Measurements from ENCODE around the gene C2orf92. TPM values are rescaled to one million over a fixed set of nuclear protein-coding genes. Genes with fewer than 3 reads are reported as not detected.

Gene C2orf92
- total and polyA plus RNA-seq, 5 experiments from 2014 or later, result 0.35 to 21.2 (median 1.5) TPM

GRCh38 chr2:97653874-97654273 lies 15.6 kb upstream of the C2orf92 start:
- peaks cover 0 to 10% (median 3%) of the 10 kb centered on the region in 4 donors for H3K4me1 Mint-ChIP-seq
- no peak overlapping the region for H3K4me3 Mint-ChIP-seq
- H3K27me3 Mint-ChIP-seq, result no peaks in the 10 kb centered on the region
- peaks cover 0 to 42% (median 0%) of the 10 kb centered on the region in 3 donors for H3K36me3 Mint-ChIP-seq
- H3K9me3 Mint-ChIP-seq, result no peaks in the 10 kb centered on the region
- POLR2A ChIA-PET, result interaction anchor here (0.9 kb wide), 1 partner anchor 10 kb away, joined by 3 read pairs; the partner anchor contains the start of gene ACTR1B
- ATAC-seq (no peak), DNase-seq (no peak)
- H3K27ac Mint-ChIP-seq, result peak overlapping the region in 3 of 10 donors; percentile 32 to 51 (median 37)

- ATAC-seq (no peak), DNase-seq (no peak)
- Mint-ChIP-seq H3K4me3 (no peak overlapping the region), H3K36me3 (peaks cover 0 to 39% (median 0%) of the 10 kb centered on the region in 3 donors), H3K27me3 (no peaks in the 10 kb centered on the region), H3K9me3 (no peaks in the 10 kb centered on the region), H3K27ac (peak overlapping the region in 5 of 10 donors; percentile 32 to 82 (median 65)), H3K4me1 (peaks cover 0 to 10% (median 3%) of the 10 kb centered on the region in 4 donors)
- POLR2A ChIA-PET, result interaction anchor here (3.4 kb wide), 1 partner anchor 8 kb away, joined by 18 read pairs; the partner anchor contains the start of gene COX5B
Measured at GRCh38 chr2:97654309-97654708, 15.2 kb upstream of the C2orf92 start.

- Mint-ChIP-seq H3K4me1 (peaks cover 0 to 11% (median 5%) of the 10 kb centered on the region in 4 donors), H3K27ac (peak overlapping the region in 5 of 10 donors; percentile 9 to 82 (median 51)), H3K36me3 (peaks cover 0 to 35% (median 0%) of the 10 kb centered on the region in 3 donors), H3K4me3 (no peak overlapping the region), H3K9me3 (no peaks in the 10 kb centered on the region), H3K27me3 (no peaks in the 10 kb centered on the region)
- peak in 1 of 2 donors; percentile 18 for ATAC-seq
- DNase-seq, result no peak
- POLR2A ChIA-PET, result interaction anchor here (3.4 kb wide), 1 partner anchor 9 kb away, joined by 18 read pairs; the partner anchor contains the start of gene COX5B
Measured at GRCh38 chr2:97654791-97655190, 14.7 kb upstream of the C2orf92 start.

- DNase-seq, result no peak
- Mint-ChIP-seq H3K27me3 (no peaks in the 10 kb centered on the region), H3K27ac (no peak overlapping the region), H3K36me3 (peaks cover 0 to 29% (median 0%) of the 10 kb centered on the region in 3 donors), H3K4me1 (peaks cover 5 to 15% (median 10%) of the 10 kb centered on the region in 4 donors), H3K4me3 (no peak overlapping the region), H3K9me3 (no peaks in the 10 kb centered on the region)
- no peak for ATAC-seq
- POLR2A ChIA-PET, result interaction anchor here (3.4 kb wide), 1 partner anchor 10 kb away, joined by 18 read pairs; the partner anchor contains the start of gene COX5B
Measured at GRCh38 chr2:97656129-97656755, 13.3 kb upstream of the C2orf92 start.

- Mint-ChIP-seq H3K27ac (peak overlapping the region in 3 of 10 donors; percentile 37 to 56 (median 46)), H3K4me3 (no peak overlapping the region), H3K36me3 (peaks cover 0 to 31% (median 0%) of the 10 kb centered on the region in 3 donors), H3K9me3 (no peaks in the 10 kb centered on the region), H3K4me1 (peaks cover 13 to 23% (median 17%) of the 10 kb centered on the region in 4 donors), H3K27me3 (no peaks in the 10 kb centered on the region)
- ATAC-seq, result no peak
- POLR2A ChIA-PET, result interaction anchor here (3.4 kb wide), 1 partner anchor 11 kb away, joined by 18 read pairs; the partner anchor contains the start of gene COX5B
- no peak for DNase-seq
Measured at GRCh38 chr2:97656905-97657587, 12.5 kb upstream of the C2orf92 start.

- H3K36me3 Mint-ChIP-seq, result peaks cover 0 to 31% (median 0%) of the 10 kb centered on the region in 3 donors
- no peaks in the 10 kb centered on the region for H3K27me3 Mint-ChIP-seq
- DNase-seq (no peak), ATAC-seq (no peak)
- no peak overlapping the region for H3K4me3 Mint-ChIP-seq
- peak overlapping the region in 3 of 10 donors; percentile 9 to 90 (median 29) for H3K27ac Mint-ChIP-seq
- POLR2A ChIA-PET, result interaction anchor here (3.4 to 8.6 kb wide), 2 partner anchors 11 to 12 kb away, joined by 18 to 170 read pairs; partner anchors contain the start of gene COX5B
- peaks cover 24 to 31% (median 26%) of the 10 kb centered on the region in 4 donors for H3K4me1 Mint-ChIP-seq
- H3K9me3 Mint-ChIP-seq, result no peaks in the 10 kb centered on the region
Measured at GRCh38 chr2:97657986-97658690, 11.4 kb upstream of the C2orf92 start.

GRCh38 chr2:97658691-97659157 lies 10.8 kb upstream of the C2orf92 start:
- no peak overlapping the region for H3K4me3 Mint-ChIP-seq
- DNase-seq (no peak), ATAC-seq (no peak)
- H3K36me3 Mint-ChIP-seq, result peaks cover 0 to 31% (median 0%) of the 10 kb centered on the region in 3 donors
- H3K9me3 Mint-ChIP-seq, result no peaks in the 10 kb centered on the region
- H3K4me1 Mint-ChIP-seq, result peaks cover 25 to 31% (median 28%) of the 10 kb centered on the region in 4 donors
- POLR2A ChIA-PET, result interaction anchor here (8.6 kb wide), 1 partner anchor 12 kb away, joined by 170 read pairs; the partner anchor contains the start of gene COX5B
- no peaks in the 10 kb centered on the region for H3K27me3 Mint-ChIP-seq
- peak overlapping the region in 1 of 10 donors; percentile 90 for H3K27ac Mint-ChIP-seq

GRCh38 chr2:97659256-97660043 lies 10.1 kb upstream of the C2orf92 start:
- H3K4me3 Mint-ChIP-seq, result peak overlapping the region in 1 of 10 donors; percentile 62
- no peak for DNase-seq
- H3K36me3 Mint-ChIP-seq, result peaks cover 0 to 31% (median 0%) of the 10 kb centered on the region in 3 donors
- H3K27ac Mint-ChIP-seq, result peak overlapping the region in 2 of 10 donors; percentile 10 to 85
- no peak for ATAC-seq
- no peaks in the 10 kb centered on the region for H3K27me3 Mint-ChIP-seq
- peaks cover 25 to 31% (median 28%) of the 10 kb centered on the region in 4 donors for H3K4me1 Mint-ChIP-seq
- POLR2A ChIA-PET, result interaction anchor here (8.6 kb wide), 1 partner anchor 12 kb away, joined by 170 read pairs; the partner anchor contains the start of gene COX5B
- no peaks in the 10 kb centered on the region for H3K9me3 Mint-ChIP-seq

- ATAC-seq, result no peak
- Mint-ChIP-seq H3K4me1 (peaks cover 22 to 37% (median 31%) of the 10 kb centered on the region in 4 donors), H3K27ac (peak overlapping the region in 4 of 10 donors; percentile 10 to 85 (median 68)), H3K9me3 (no peaks in the 10 kb centered on the region), H3K27me3 (no peaks in the 10 kb centered on the region), H3K4me3 (peak overlapping the region in 1 of 10 donors; percentile 62), H3K36me3 (peaks cover 0 to 31% (median 0%) of the 10 kb centered on the region in 3 donors)
- no peak for DNase-seq
- POLR2A ChIA-PET, result interaction anchor here (8.6 kb wide), 1 partner anchor 13 kb away, joined by 170 read pairs; the partner anchor contains the start of gene COX5B
Measured at GRCh38 chr2:97660044-97660774, 9.3 kb upstream of the C2orf92 start.

- Mint-ChIP-seq H3K4me3 (peak overlapping the region in 3 of 10 donors; percentile 12 to 98 (median 30)), H3K9me3 (no peaks in the 10 kb centered on the region), H3K4me1 (peaks cover 19 to 39% (median 32%) of the 10 kb centered on the region in 4 donors), H3K27ac (peak overlapping the region in 5 of 10 donors; percentile 27 to 67 (median 58)), H3K36me3 (peaks cover 0 to 31% (median 0%) of the 10 kb centered on the region in 3 donors), H3K27me3 (no peaks in the 10 kb centered on the region)
- POLR2A ChIA-PET, result interaction anchor here (8.6 kb wide), 1 partner anchor 14 kb away, joined by 170 read pairs; the partner anchor contains the start of gene COX5B
- ATAC-seq (no peak), DNase-seq (no peak)
Measured at GRCh38 chr2:97660775-97661389, 8.6 kb upstream of the C2orf92 start.
